GM23338 (cell line): ENCODE measurements around the gene POP4.

ENCODE experiments used
- CREB1 ChIP-seq: fragments of 250-450 bp; sonication (Bioruptor Pico); IDR thresholded peaks from 2 replicates; pipeline ENCODE4 v1.5.0; 2020; ENCODE audit warnings: low read depth, mild to moderate bottlenecking, moderate library complexity
- ETS1 ChIP-seq: IDR thresholded peaks from 2 replicates; pipeline ENCODE4 v1.6.1; 2016; ENCODE audit warnings: antibody characterized with exemption
- EZH2 ChIP-seq: fragments of 200-600 bp; sonication (generic); IDR thresholded peaks from one replicate; pipeline ENCODE4 v1.8.0; 2017; ENCODE audit warnings: antibody characterized with exemption, mild to moderate bottlenecking, low read depth; ENCODE audit not compliant: unreplicated experiment
- EZH2phosphoT487 ChIP-seq: fragments of 200-600 bp; sonication (generic); IDR thresholded peaks from one replicate; pipeline ENCODE4 v1.8.1; 2018; ENCODE audit warnings: antibody characterized with exemption; ENCODE audit not compliant: unreplicated experiment
- POLR2AphosphoS5 ChIP-seq: IDR thresholded peaks from 2 replicates; pipeline ENCODE4 v1.6.1; 2016; ENCODE audit warnings: antibody characterized with exemption, low read depth
- REST ChIP-seq: IDR thresholded peaks from one replicate; pipeline ENCODE4 v1.6.1; 2018; ENCODE audit warnings: antibody characterized with exemption; ENCODE audit not compliant: unreplicated experiment
- TF ChIP-seq, protein P1 (sequence below), 2 experiments: fragments of 200-600 bp in 1 of 2; sonication (generic) in 1 of 2; conservative IDR thresholded peaks; 2 replicates each; pipeline versions ENCODE4 v1.5.1 to v1.6.1; 2016 to 2017; ENCODE audit warnings: antibody characterized with exemption in 2 of 2, low read depth in 2 of 2, mild to moderate bottlenecking in 2 of 2, moderate library complexity in 1 of 2

DNA sequence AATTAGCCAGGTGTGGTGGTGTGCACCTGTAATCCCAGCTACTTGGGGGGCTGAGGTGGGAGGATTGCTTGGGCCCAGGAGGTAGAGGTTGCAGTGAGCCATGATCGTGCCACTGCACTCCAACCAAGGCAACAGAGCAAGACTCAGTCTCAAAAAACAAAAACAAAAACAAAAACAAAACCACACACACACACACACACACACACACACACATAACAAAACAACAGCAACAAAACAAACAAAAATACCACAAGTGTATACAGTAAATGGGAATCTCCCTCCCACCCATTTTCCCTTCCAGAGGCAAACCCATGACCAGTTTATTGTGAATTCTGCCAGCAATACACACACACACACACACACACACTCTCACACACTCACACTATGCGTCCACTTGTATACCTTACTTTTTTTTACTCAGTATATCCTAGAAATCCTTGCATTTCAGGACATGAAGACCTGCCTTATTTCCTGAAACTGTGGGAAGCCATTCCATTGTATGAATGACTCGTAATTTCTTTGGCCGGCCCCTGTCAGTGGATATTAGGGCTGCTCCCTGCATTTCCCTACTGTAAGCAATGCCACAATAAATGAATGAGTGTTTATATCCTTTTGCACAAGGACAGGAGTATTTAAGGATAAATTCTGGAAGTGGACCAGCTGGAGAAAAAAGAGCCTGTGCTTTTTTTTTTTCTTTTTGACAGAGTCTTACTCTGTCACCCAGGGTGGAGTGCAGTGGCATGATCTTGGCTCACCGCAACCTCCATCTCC is 52.3 kb downstream of the POP4 start:
- TF ChIP-seq, protein P1, sequence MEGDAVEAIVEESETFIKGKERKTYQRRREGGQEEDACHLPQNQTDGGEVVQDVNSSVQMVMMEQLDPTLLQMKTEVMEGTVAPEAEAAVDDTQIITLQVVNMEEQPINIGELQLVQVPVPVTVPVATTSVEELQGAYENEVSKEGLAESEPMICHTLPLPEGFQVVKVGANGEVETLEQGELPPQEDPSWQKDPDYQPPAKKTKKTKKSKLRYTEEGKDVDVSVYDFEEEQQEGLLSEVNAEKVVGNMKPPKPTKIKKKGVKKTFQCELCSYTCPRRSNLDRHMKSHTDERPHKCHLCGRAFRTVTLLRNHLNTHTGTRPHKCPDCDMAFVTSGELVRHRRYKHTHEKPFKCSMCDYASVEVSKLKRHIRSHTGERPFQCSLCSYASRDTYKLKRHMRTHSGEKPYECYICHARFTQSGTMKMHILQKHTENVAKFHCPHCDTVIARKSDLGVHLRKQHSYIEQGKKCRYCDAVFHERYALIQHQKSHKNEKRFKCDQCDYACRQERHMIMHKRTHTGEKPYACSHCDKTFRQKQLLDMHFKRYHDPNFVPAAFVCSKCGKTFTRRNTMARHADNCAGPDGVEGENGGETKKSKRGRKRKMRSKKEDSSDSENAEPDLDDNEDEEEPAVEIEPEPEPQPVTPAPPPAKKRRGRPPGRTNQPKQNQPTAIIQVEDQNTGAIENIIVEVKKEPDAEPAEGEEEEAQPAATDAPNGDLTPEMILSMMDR (conservative IDR thresholded peaks at IDR 0.05; ENCODE audit: low read depth in 2 of 2), result no peak
- TF ChIP-seq EZH2 (no peak), EZH2phosphoT487 (no peak), REST (no peak), POLR2AphosphoS5 (no peak), CREB1 (CRISPR knock-in tag) (no peak), ETS1 (no peak)
